Anterior cingulate cortex (tissue), 58 donors: ENCODE data around the gene CPTP.
A peak's percentile ranks its signal among the peaks of the same experiment; 100 is the strongest.

Source experiments
- DNase-seq, 58 donors: peaks; one replicate each; lab custom pipeline; 2025; lab: John Stamatoyannopoulos, UW

CPTP gene

DNA sequence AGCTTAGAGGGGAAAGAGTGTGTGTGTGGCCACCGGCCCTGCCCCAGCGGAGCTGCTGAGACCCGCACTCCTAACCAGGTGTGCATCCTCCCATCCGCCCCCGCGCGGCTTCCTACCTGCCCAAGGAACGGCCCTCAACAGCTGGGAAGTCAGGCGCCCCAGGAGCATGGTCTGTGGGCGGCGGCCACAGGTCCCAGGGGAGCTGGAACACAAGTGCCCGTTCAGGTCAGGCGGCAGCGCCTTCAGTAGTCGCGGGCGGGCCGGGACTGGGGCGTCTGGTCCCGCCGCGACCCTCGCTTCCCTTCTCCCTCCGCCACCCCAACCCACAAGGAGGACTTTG, 50.0 kb downstream of the CPTP start:
- no peak for DNase-seq

DNA sequence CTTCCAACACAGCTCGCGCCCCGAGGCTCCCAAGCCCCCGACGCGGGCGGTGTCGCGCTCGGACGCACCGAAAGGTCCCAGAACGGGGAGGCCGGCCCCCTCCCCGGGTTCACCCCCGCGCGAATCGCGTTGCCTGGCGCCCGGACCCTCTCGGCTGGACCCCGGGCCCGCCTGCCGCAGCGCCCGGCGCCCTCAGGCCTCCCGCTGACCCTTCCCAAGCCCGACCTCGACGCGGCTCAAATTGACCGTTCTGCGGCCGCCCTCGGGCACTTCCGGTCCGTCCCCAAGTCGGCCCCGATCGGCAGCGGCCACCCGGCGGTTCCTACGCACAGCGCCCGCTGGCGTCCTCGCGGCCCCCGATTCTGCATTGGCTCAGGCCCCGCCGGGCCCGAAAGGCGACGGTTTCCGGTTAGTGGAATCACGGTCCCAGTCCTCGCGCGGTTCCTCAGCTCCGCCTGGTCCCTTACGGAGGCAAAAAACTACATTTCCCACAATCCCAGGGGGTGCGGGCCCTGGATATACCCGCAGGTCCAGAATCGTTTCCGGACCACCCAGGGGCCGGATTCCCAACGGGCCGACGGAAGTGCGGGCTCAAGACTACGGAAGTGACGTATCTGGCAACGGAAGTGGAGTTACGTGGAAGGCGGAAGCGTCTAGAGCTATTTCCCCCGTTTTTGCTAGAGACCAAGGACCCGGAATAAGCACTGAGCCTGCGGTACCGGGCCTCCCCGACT, 50.5 kb downstream of the CPTP start, which contains the start of gene AURKAIP1:
Gene AURKAIP1 (minus strand): TSS at position 279 of the 734 bp plus-strand sequence. CDS start 451 bp downstream, outside the sequence.
- peak; percentile 92 to 100 (median 99) for DNase-seq

DNA sequence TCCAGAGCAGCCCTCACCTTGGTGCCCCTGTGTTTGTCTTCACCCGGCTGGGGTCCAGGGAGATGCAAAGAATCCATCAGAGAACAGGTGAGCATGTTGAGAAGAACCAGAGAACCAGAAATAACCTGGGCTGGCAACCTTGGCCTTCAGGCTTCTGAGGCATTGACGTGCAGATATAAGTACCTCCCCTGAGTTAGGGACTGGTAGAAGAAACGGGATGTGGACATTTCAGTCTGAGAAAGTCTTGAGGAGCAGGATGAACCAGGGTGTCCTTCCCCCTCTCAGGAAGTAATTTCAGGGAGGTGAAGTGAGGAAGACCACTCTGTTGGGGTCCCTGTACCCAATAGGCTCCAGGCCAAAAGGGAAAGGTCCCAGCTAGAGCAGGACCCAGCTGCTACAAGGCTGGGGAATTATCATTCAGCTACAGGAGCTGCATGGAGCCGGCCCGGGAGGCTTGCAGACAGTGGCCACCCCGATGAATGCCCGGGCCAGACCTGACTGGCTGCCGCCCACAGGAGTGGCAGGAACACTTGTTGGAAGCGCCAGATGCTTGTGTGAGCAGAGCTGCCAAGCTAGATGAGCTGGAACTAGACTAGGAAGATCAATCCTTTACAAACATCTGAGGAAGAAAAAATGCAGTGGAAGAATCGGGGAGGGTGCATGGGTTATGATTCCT, 52.1 kb downstream of the CPTP start:
- no peak for DNase-seq

DNA sequence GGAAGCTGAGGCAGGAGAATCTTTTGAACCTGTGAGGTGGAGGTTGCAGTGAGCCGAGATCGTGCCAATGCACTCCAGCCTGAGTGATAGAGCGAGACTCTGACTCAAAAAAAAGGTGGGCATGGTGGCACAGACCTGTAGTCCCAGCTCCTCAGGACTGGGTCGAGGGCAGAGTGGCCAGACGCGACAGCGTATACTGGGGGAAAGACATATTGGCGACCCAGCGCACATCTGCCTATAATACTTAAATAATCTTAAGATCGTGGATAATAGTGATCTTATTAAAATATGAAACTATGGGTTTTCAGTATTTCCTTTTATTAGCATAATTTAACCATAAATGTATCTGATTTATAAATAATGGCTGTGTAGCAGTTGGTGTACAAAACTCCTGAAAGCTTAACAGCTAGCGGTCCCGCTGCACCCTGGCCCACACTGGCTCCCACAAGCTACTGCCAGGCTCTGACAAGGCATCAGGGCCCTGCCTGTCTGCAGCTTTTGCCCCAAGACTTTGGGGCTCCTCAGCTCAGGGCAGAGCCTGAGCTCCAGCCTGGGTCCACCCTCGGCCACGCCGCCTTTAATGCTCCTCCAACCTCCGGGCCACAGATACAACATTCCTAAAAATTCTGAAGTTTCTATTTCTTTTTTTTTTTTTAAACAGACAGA, 53.1 kb downstream of the CPTP start:
- DNase-seq = no peak
